Right atrium auricular region (tissue), 2 donors: Measurements from ENCODE around the gene MANSC1. TPM values are rescaled to one million over a fixed set of nuclear protein-coding genes. Genes with fewer than 3 reads are reported as not detected.

Source experiments
- DNase-seq: peaks from one replicate; pipeline ENCODE4 v3.0.0-alpha.2; 2019; ENCODE audit warnings: low spot score
- H3K27ac ChIP-seq, 2 donors: fragments of 200-600 bp; sonication (generic); 1 replicate in 1 of 2; 2 replicates in 1 of 2; pipeline ENCODE4 v1.5.1; 2016 to 2019
- H3K27me3 ChIP-seq, 2 donors: fragments of 200-600 bp; sonication (generic); one replicate each; pipeline versions ENCODE4 v1.5.1 to v1.6.0; 2017 to 2019
- H3K36me3 ChIP-seq: fragments of 200-600 bp; sonication (generic); one replicate; pipeline ENCODE4 v1.5.1; 2016
- H3K4me1 ChIP-seq, 2 donors: fragments of 200-600 bp; sonication (generic); one replicate each; pipeline versions ENCODE4 v1.5.1 to v1.6.0; 2017 to 2019
- H3K4me3 ChIP-seq, 2 donors: fragments of 200-600 bp; sonication (generic); 1 replicate in 1 of 2; 2 replicates in 1 of 2; pipeline ENCODE4 v1.5.1; 2017 to 2019; ENCODE audit warnings: mild to moderate bottlenecking in 1 of 2, moderate library complexity in 1 of 2
- H3K9me3 ChIP-seq, 2 donors: fragments of 200-600 bp; sonication (generic); one replicate each; pipeline ENCODE4 v1.5.1; 2019
- total RNA-seq, 2 donors: library from RNA; depleted of rRNA; stranded (reverse); fragments of >200 nt; gene quantifications; one replicate each; pipeline ENCODE4 v1.1.0, GENCODE V29; 2016
- TF ChIP-seq, protein P1 (sequence below), 2 donors: fragments of 200-600 bp; sonication (generic); IDR thresholded peaks; one replicate each; pipeline ENCODE4 v1.5.1; 2019; ENCODE audit warnings: antibody characterized with exemption in 2 of 2

MANSC1 gene
- total RNA-seq, result 10 to 100 TPM; 16.5 to 28.0 TPM

DNA sequence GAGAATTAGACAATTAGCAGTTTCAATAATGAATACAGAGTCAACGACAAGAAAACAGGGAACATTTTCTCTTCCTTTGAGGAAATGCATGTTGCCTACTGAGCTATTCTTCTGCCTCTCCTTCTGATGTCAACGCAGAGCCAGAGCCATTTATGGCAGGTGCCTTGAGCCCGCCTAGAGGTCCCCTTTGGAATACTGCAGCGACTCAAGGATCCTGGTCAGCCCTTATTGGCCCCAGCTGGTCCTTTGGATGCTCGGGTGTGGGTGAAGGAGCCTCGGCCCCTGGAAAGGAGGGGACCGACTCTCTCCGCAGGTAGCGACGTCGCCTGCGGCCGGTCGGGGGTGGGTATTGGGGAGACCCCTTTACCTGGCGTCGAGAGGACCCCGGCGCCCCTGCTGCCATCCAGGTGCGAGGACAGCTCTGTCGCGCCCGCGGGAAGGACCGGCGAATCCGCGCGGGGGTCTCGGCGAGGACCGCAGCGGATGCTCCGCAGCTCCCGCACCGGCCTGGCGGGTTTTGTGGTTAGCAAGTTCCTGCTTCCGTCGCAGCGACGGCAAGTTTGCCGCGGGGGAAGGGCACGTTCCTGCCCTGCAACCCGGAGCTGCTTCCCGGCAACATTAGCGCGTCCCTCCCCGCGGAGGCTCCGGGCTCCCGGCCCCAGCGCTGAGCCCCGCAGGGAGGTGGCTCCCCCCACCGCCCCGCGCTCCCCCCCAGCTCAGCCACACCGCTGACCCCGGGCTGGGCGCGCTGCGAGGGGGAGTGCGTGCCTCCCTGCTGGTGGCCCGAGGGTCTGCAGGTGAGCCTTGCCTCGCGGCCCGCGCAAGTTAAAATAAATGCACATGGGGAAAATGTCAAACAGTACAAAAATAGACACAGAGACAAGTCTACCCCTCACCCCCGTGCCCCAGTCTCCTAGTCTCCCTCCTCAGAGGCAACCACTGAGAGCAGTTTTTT is at the start of gene MANSC1:
Gene MANSC1 (minus strand): TSS at position 532 of the 955 bp plus-strand sequence. CDS start 6,928 bp downstream, outside the sequence.
- H3K27ac ChIP-seq, result peak within 1 kb of the TSS; percentile 65 to 76
- no peaks in the 10 kb centered on the region for H3K27me3 ChIP-seq
- H3K4me1 ChIP-seq, result peaks cover 0 to 12% of the 10 kb centered on the region in 2 donors
- no peaks in the 10 kb centered on the region for H3K9me3 ChIP-seq
- peak; percentile 61 for DNase-seq
- no peaks in the 10 kb centered on the region for H3K36me3 ChIP-seq
- TF ChIP-seq, protein P1, sequence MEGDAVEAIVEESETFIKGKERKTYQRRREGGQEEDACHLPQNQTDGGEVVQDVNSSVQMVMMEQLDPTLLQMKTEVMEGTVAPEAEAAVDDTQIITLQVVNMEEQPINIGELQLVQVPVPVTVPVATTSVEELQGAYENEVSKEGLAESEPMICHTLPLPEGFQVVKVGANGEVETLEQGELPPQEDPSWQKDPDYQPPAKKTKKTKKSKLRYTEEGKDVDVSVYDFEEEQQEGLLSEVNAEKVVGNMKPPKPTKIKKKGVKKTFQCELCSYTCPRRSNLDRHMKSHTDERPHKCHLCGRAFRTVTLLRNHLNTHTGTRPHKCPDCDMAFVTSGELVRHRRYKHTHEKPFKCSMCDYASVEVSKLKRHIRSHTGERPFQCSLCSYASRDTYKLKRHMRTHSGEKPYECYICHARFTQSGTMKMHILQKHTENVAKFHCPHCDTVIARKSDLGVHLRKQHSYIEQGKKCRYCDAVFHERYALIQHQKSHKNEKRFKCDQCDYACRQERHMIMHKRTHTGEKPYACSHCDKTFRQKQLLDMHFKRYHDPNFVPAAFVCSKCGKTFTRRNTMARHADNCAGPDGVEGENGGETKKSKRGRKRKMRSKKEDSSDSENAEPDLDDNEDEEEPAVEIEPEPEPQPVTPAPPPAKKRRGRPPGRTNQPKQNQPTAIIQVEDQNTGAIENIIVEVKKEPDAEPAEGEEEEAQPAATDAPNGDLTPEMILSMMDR (IDR thresholded peaks at IDR 0.05), result peak in 1 of 2 donors; percentile 53
- H3K4me3 ChIP-seq, result peak within 1 kb of the TSS; percentile 69 to 70

DNA sequence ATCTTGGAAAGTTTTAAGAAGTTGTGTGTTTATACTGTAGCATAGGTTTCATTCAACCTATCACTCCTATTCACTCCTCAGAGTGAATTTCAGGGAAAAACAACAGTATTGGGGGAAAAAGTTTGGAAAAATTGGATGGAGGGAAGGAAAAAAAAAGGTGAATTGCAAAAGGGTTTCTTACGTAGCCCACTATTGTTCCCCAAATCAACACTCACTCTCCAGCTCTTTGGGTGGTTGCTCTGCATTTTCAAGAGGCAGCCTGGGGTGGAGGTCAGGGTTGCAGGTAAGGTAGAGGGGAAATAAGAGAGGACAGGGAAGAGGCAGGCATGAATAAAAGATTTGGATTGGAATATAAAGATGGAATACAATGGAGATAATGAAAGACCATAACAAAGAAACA is 49.1 kb upstream of the MANSC1 start:
- no peak overlapping the region for H3K4me3 ChIP-seq
- no peaks in the 10 kb centered on the region for H3K36me3 ChIP-seq
- H3K4me1 ChIP-seq, result peaks cover 0 to 31% of the 10 kb centered on the region in 2 donors
- H3K27ac ChIP-seq, result peak overlapping the region; percentile 53 to 75
- TF ChIP-seq, protein P1 (IDR thresholded peaks at IDR 0.05), result no peak
- H3K9me3 ChIP-seq, result no peaks in the 10 kb centered on the region
- H3K27me3 ChIP-seq, result no peaks in the 10 kb centered on the region
- no peak for DNase-seq

DNA sequence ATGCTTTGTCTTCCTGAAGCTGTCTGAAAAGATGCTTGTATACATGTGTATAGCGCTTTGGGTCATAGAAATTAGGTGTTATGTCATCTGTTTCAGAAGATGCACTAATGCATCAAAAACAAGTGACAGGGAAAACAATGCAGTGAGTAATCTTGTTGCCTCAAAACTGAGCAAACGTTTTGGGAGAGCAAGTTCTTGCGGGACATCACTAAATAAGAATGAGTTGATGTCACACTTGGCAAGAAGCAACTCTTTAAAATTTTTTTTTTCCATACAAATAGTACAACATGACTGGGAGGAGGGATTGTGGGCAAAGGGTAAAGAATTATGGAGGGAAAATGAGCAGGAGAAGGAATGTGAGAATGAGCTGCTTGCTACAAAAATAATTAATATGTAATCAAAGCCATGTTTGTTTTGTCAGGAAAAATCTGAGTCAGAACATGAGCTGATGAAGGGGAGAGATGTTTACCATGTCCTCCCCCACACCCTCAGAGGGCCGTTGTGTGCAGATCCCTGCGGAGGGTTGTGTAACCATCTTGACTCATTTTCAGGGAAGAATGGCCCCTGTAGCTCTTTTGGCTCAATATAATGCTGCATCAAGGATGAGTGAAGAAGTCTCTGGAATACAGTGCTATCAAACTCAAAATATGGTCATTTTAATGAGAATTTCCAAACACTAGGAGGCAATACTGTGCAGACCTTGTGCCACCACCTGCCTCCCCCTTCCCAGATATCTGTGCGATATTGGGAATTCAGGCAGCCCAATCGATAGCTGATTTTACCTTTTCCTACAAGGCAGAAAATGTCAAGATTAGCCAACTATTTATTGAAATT is 48.2 kb upstream of the MANSC1 start:
- Histone ChIP-seq H3K9me3 (no peaks in the 10 kb centered on the region), H3K4me1 (peaks cover 0 to 25% of the 10 kb centered on the region in 2 donors), H3K36me3 (no peaks in the 10 kb centered on the region), H3K4me3 (no peak overlapping the region), H3K27me3 (no peaks in the 10 kb centered on the region), H3K27ac (peak overlapping the region; percentile 53 to 75)
- DNase-seq, result peak; percentile 84
- TF ChIP-seq, protein P1 (IDR thresholded peaks at IDR 0.05), result peak in 1 of 2 donors; percentile 32

DNA sequence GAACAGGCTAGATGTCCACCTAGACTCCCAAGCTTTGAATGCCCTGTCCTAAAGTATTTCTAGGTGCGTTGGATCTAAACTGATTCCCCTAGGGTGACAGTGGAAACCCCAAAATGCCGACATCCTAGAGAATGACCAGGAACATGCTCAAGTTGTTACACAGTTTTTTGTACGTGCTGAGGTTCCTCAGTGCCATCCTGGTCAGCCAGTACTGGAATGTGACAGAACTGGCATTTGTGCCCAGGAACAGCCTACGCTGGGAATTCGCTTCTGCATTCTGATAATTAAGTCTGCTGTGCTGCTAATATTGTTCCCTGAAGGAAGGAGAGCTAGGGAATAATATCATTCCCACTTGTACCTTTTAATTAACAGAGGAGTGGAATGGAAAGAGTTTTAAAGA is 47.1 kb upstream of the MANSC1 start:
- TF ChIP-seq, protein P1 (IDR thresholded peaks at IDR 0.05), result no peak
- no peak overlapping the region for H3K4me3 ChIP-seq

DNA sequence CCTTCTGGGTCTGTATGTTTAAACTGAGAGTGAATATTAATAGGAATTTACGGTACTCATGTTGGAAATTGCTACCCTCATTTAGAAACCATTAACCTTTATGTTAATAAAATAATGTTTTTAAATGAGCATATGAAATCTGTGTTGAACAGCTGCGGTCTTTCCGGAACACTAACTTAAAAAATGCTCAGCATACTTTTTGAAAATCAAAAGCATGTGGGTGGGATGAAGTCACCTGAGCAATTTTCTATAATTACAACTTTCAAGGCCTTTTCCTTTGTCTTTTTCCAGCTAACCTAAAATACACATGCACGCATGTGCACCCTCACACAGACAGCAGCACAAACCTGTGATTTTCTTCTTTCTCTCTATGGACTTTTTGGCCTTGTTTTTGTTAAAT is 46.7 kb upstream of the MANSC1 start:
- DNase-seq, result no peak
- Histone ChIP-seq H3K36me3 (no peaks in the 10 kb centered on the region), H3K4me1 (peaks cover 0 to 29% of the 10 kb centered on the region in 2 donors), H3K9me3 (no peaks in the 10 kb centered on the region), H3K4me3 (no peak overlapping the region), H3K27me3 (no peaks in the 10 kb centered on the region), H3K27ac (peak overlapping the region; percentile 53 to 75)
- TF ChIP-seq, protein P1 (IDR thresholded peaks at IDR 0.05), result no peak

More for the DNA sequence above, 47.1 kb upstream of the MANSC1 start:
- DNase-seq, result no peak
- H3K27me3 ChIP-seq, result no peaks in the 10 kb centered on the region
- H3K4me1 ChIP-seq, result peaks cover 0 to 29% of the 10 kb centered on the region in 2 donors
- H3K27ac ChIP-seq, result peak overlapping the region; percentile 53 to 75
- no peaks in the 10 kb centered on the region for H3K9me3 ChIP-seq
- H3K36me3 ChIP-seq, result no peaks in the 10 kb centered on the region
